Adipocyte (in vitro differentiated cells): ENCODE results near the gene CHRFAM7A.
"Not testable (repeated sequence)": the region's sequence is repeated elsewhere in the genome, so short reads cannot be mapped to it uniquely, and the experiment has no call there.

ENCODE experiments used
- DNase-seq: peaks from one replicate; pipeline ENCODE4 v3.0.0-alpha.2; 2015; ENCODE audit warnings: low read depth
- H3K27me3 ChIP-seq: replicated peaks from 2 replicates; pipeline ENCODE4 v1.7.0; 2013; ENCODE audit warnings: mild to moderate bottlenecking, low read length, moderate library complexity; ENCODE audit not compliant: control insufficient read depth, insufficient read depth
- H3K36me3 ChIP-seq: 2 replicates; pipeline ENCODE4 v1.7.0; 2013; ENCODE audit warnings: low read length, mild to moderate bottlenecking, moderate library complexity; ENCODE audit not compliant: control insufficient read depth, insufficient read depth, severe bottlenecking
- H3K4me1 ChIP-seq: 2 replicates; pipeline ENCODE4 v1.7.0; 2013; ENCODE audit warnings: mild to moderate bottlenecking, low read length, moderate library complexity; ENCODE audit not compliant: control insufficient read depth, insufficient read depth
- H3K4me3 ChIP-seq: 2 replicates; pipeline ENCODE4 v1.7.0; 2013; ENCODE audit warnings: mild to moderate bottlenecking, low read length, moderate library complexity
- H3K9ac ChIP-seq: 2 replicates; pipeline ENCODE4 v1.7.0; 2013; ENCODE audit warnings: mild to moderate bottlenecking, low read length, moderate library complexity
- H3K9me3 ChIP-seq: 2 replicates; pipeline ENCODE4 v1.7.0; 2013; ENCODE audit warnings: mild to moderate bottlenecking, low read length, moderate library complexity; ENCODE audit not compliant: control insufficient read depth

The CHRFAM7A gene

DNA sequence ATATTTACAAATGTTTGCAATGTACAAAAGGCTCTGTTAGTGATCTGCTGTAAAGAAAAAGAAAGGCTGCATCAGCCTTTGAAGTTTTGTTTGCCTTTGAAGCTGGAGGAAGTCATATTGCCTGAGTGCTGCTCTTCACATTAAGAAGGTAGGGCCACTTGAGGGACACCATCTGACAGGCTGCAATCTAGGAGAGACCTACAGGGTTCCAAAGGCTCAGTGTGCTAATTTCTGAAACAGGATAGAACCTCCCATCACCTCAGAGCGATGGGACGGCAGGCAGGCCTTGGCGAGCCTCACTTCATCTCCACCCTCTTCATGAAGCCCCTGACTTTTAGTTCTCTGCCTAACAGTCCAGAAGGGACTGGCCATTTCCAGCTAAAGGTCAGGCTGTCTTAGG lies 77.6 kb downstream of the CHRFAM7A start:
- H3K9ac ChIP-seq, H3K36me3 ChIP-seq, H3K9me3 ChIP-seq, DNase-seq, H3K27me3 ChIP-seq, H3K4me3 ChIP-seq, H3K4me1 ChIP-seq: not testable (repeated sequence)

DNA sequence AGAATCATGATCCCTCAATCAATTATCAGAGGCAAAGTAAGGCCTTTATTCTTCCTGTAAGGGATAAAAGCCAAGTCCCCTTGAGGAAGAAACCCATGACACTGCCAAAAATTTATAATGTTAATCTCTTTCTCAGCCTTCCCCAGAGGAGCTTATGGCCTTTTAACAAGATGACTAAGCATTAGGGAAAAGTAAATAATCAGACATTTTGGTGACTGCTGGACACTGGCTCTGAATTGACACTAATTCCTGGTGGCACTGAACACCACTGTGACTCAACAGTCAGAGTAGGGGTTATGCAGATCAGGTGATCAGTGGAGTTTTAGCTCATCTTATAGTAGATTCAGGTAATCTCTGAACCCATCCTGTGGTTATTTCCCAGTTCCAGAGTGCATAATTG lies 82.8 kb downstream of the CHRFAM7A start:
- not testable (repeated sequence) for H3K27me3 ChIP-seq, H3K9me3 ChIP-seq, H3K9ac ChIP-seq, DNase-seq, H3K4me3 ChIP-seq, H3K4me1 ChIP-seq, H3K36me3 ChIP-seq
